Common myeloid progenitor, CD34-positive (primary cell): ENCODE results near the gene NUP58.
"Not testable (repeated sequence)": the region's sequence is repeated elsewhere in the genome, so short reads cannot be mapped to it uniquely, and the experiment has no call there.

Experiments
- CTCF ChIA-PET: fragments of 350-600 bp; sonication (Branson Sonifier 250); formaldehyde crosslinking; loops from one replicate; lab custom pipeline; 2021; ENCODE audit warnings: antibody characterized with exemption; lab: Charles Lee
- POLR2A ChIA-PET: fragments of 350-600 bp; sonication (Branson Sonifier 250); formaldehyde crosslinking; loops from one replicate; lab custom pipeline; 2021; ENCODE audit warnings: antibody characterized with exemption; lab: Charles Lee
- DNase-seq, 3 donors: peaks; one replicate each; pipeline versions ENCODE4 v3.0.0 to v3.0.0-alpha.2; 2013
- H3K27ac ChIP-seq, 2 experiments: 1 replicate in 1 of 2; 2 replicates in 1 of 2; pipeline ENCODE4 v1.7.0; 2013; ENCODE audit warnings: inconsistent platforms in 2 of 2, low read length in 2 of 2, mild to moderate bottlenecking in 2 of 2, low read depth in 1 of 2, moderate library complexity in 1 of 2; ENCODE audit not compliant: severe bottlenecking in 2 of 2, insufficient read depth in 1 of 2, poor library complexity in 1 of 2
- H3K27me3 ChIP-seq, 5 experiments: replicated peaks in 2 of 5; 1 replicate in 3 of 5; 2 replicates in 2 of 5; pipeline versions ENCODE4 v1.6.1 to v1.7.0; 2013; ENCODE audit warnings: low read length in 4 of 5, mild to moderate bottlenecking in 2 of 5, moderate library complexity in 2 of 5, inconsistent platforms in 1 of 5; ENCODE audit not compliant: insufficient read depth in 5 of 5, control insufficient read depth in 4 of 5
- H3K36me3 ChIP-seq, 4 experiments: 1 replicate in 2 of 4; 2 replicates in 2 of 4; pipeline versions ENCODE4 v1.6.1 to v1.7.0; 2013; ENCODE audit warnings: low read length in 3 of 4, control low read depth in 1 of 4, mild to moderate bottlenecking in 1 of 4; ENCODE audit not compliant: control insufficient read depth in 4 of 4, insufficient read depth in 4 of 4
- H3K4me1 ChIP-seq, 4 experiments: 1 replicate in 3 of 4; 2 replicates in 1 of 4; pipeline versions ENCODE4 v1.6.1 to v1.7.1; 2013; ENCODE audit warnings: low read length in 3 of 4, mild to moderate bottlenecking in 3 of 4, control low read depth in 1 of 4, inconsistent platforms in 1 of 4, moderate library complexity in 1 of 4; ENCODE audit not compliant: control insufficient read depth in 4 of 4, insufficient read depth in 4 of 4; ENCODE audit errors: control extremely low read depth in 1 of 4
- H3K4me3 ChIP-seq, 7 experiments: 1 replicate in 4 of 7; 2 replicates in 3 of 7; pipeline versions ENCODE4 v1.5.1 to v1.7.0; 2013; ENCODE audit warnings: mild to moderate bottlenecking in 7 of 7, low read length in 6 of 7, moderate library complexity in 6 of 7, inconsistent platforms in 2 of 7, low read depth in 2 of 7, control low read depth in 1 of 7; ENCODE audit not compliant: insufficient read depth in 4 of 7, control insufficient read depth in 1 of 7; ENCODE audit errors: extremely low read depth in 1 of 7
- H3K9me3 ChIP-seq, 5 experiments: 1 replicate in 4 of 5; 2 replicates in 1 of 5; pipeline versions ENCODE4 v1.6.1 to v1.7.1; 2013; ENCODE audit warnings: low read length in 4 of 5, mild to moderate bottlenecking in 2 of 5, inconsistent platforms in 1 of 5, low read depth in 1 of 5, moderate library complexity in 1 of 5; ENCODE audit not compliant: control insufficient read depth in 4 of 5, insufficient read depth in 2 of 5; ENCODE audit errors: control extremely low read depth in 1 of 5
- WGBS: methylation state at CpG from one replicate; pipeline ENCODE4 v1.1.5; 2013; ENCODE audit not compliant: insufficient coverage; 5-methylcytosine and 5-hydroxymethylcytosine counted together

The NUP58 gene

GRCh38 chr13:25351404-25351803 is 50.0 kb downstream of the NUP58 start:
- H3K27ac ChIP-seq: no peak overlapping the region
- no peak for DNase-seq
- H3K27me3 ChIP-seq: peaks cover 0 to 3% (median 0%) of the 10 kb centered on the region in 5 experiments
- H3K9me3 ChIP-seq: no peaks in the 10 kb centered on the region
- ChIA-PET CTCF (no interaction called here), POLR2A (no interaction called here)
- H3K4me1 ChIP-seq: peaks cover 0 to 8% (median 0%) of the 10 kb centered on the region in 4 experiments
- no peak overlapping the region for H3K4me3 ChIP-seq
- no peaks in the 10 kb centered on the region for H3K36me3 ChIP-seq
- no CpG with 5 or more reads among the region's 1 CpG for WGBS

- POLR2A ChIA-PET: no interaction called here
- Histone ChIP-seq H3K9me3 (no peaks in the 10 kb centered on the region), H3K27me3 (peaks cover 0 to 3% (median 0%) of the 10 kb centered on the region in 5 experiments), H3K4me1 (peaks cover 0 to 8% (median 0%) of the 10 kb centered on the region in 4 experiments), H3K27ac (peak overlapping the region in 1 of 2 experiments; percentile 27), H3K36me3 (no peaks in the 10 kb centered on the region), H3K4me3 (no peak overlapping the region)
- WGBS: 0% methylated on average over 3 of the region's 3 CpGs
- CTCF ChIA-PET: interaction anchor here (1.1 kb wide), 1 partner anchor 65 kb away, joined by 3 read pairs; the partner anchor contains the start of gene MTMR6
- peak; percentile 43 to 87 (median 80) for DNase-seq
These were observed 50.8 kb downstream of the NUP58 start for GRCh38 chr13:25352230-25352629.

GRCh38 chr13:25352806-25353205 is 51.4 kb downstream of the NUP58 start:
- Histone ChIP-seq H3K4me3 (no peak overlapping the region), H3K4me1 (peaks cover 0 to 8% (median 0%) of the 10 kb centered on the region in 4 experiments), H3K27me3 (peaks cover 0 to 3% (median 0%) of the 10 kb centered on the region in 5 experiments), H3K9me3 (no peaks in the 10 kb centered on the region), H3K27ac (no peak overlapping the region), H3K36me3 (no peaks in the 10 kb centered on the region)
- DNase-seq: peak in 1 of 3 donors; percentile 6
- ChIA-PET POLR2A (no interaction called here), CTCF (interaction anchor here (1.1 kb wide), 1 partner anchor 66 kb away, joined by 3 read pairs; the partner anchor contains the start of gene MTMR6)
- WGBS: 100% methylated on average over 2 of the region's 4 CpGs

- H3K9me3 ChIP-seq: no peaks in the 10 kb centered on the region
- no peaks in the 10 kb centered on the region for H3K36me3 ChIP-seq
- no peak for DNase-seq
- CTCF ChIA-PET: no interaction called here
- POLR2A ChIA-PET: no interaction called here
- no peak overlapping the region for H3K4me3 ChIP-seq
- 100% methylated on average over 3 of the region's 4 CpGs for WGBS
- H3K27ac ChIP-seq: no peak overlapping the region
- peaks cover 0 to 3% (median 0%) of the 10 kb centered on the region in 5 experiments for H3K27me3 ChIP-seq
- H3K4me1 ChIP-seq: peaks cover 0 to 8% (median 0%) of the 10 kb centered on the region in 4 experiments
These were observed 51.9 kb downstream of the NUP58 start for GRCh38 chr13:25353344-25353743.

DNA sequence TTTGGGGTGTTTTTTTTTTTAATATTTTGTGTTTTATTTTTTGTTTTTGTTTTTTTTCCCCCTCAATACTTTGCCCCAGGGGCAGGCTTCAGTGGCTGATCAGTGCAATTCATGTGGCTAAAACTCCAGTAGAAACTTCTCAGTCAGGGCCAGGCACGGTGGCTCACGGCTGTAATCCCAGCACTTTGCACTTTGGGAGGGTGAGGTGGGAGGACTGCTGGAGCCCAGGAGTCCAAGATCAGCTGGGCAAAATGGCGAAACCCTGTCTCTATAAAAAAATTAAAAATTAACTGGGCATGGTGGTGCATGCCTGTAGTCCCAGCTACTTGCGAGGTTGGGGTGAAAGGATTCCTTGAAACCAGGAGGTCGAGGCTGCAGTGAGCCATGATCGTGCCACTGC is 53.0 kb downstream of the NUP58 start:
- ChIA-PET CTCF (no interaction called here), POLR2A (no interaction called here)
- no peaks in the 10 kb centered on the region for H3K9me3 ChIP-seq
- H3K36me3 ChIP-seq: no peaks in the 10 kb centered on the region
- H3K27me3 ChIP-seq: peaks cover 0 to 3% (median 0%) of the 10 kb centered on the region in 5 experiments
- H3K27ac ChIP-seq: no peak overlapping the region
- H3K4me1 ChIP-seq: peaks cover 0 to 8% (median 0%) of the 10 kb centered on the region in 4 experiments
- DNase-seq: no peak
- no peak overlapping the region for H3K4me3 ChIP-seq
- 100% methylated on average over 2 of the region's 6 CpGs for WGBS

- H3K36me3 ChIP-seq, DNase-seq, POLR2A ChIA-PET, H3K27ac ChIP-seq, H3K9me3 ChIP-seq, H3K4me1 ChIP-seq, CTCF ChIA-PET, H3K4me3 ChIP-seq, H3K27me3 ChIP-seq: not testable (repeated sequence)
- WGBS: 92% methylated on average over 4 of the region's 6 CpGs
These were observed 59.0 kb downstream of the NUP58 start for GRCh38 chr13:25360443-25360842.

- CTCF ChIA-PET: no interaction called here
- no peaks in the 10 kb centered on the region for H3K9me3 ChIP-seq
- 95% methylated on average over 20 of the region's 32 CpGs for WGBS
- no peak overlapping the region for H3K4me3 ChIP-seq
- H3K27ac ChIP-seq: no peak overlapping the region
- H3K36me3 ChIP-seq: no peaks in the 10 kb centered on the region
- no peaks in the 10 kb centered on the region for H3K4me1 ChIP-seq
- H3K27me3 ChIP-seq: peaks cover 13 to 36% (median 17%) of the 10 kb centered on the region in 5 experiments
- DNase-seq: no peak
- POLR2A ChIA-PET: no interaction called here
These were observed 64.4 kb downstream of the NUP58 start for GRCh38 chr13:25365720-25366235.
